ENCODE data around the gene MPHOSPH8.
"Not testable (repeated sequence)": the region's sequence is repeated elsewhere in the genome, so short reads cannot be mapped to it uniquely, and the experiment has no call there.

The MPHOSPH8 gene

GRCh38 chr13:19680751-19681150 is 47.3 kb downstream of the MPHOSPH8 start:
- no peak for DNase-seq (ENCODE audit: low read depth in 2 of 2)

DNA sequence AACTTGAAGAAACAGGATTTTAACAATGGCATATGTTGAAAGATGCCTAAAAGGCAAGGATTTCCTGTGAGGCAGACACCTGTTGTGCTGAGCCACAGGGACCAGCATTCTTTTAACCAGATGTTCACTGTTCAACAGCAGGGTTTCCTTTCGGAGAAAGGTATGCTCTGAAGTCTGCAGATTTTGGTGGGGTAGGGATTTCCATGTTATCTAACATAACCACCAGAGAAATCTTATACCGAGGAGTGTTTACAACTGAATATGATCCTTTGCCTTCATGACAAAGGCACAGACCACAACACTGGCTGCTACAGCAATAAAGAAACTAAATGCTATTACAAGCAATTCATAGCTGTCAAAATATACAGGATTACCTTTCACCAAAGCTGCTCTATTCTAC is 48.1 kb downstream of the MPHOSPH8 start:
- DNase-seq (ENCODE audit: low read depth in 2 of 2): no peak

DNA sequence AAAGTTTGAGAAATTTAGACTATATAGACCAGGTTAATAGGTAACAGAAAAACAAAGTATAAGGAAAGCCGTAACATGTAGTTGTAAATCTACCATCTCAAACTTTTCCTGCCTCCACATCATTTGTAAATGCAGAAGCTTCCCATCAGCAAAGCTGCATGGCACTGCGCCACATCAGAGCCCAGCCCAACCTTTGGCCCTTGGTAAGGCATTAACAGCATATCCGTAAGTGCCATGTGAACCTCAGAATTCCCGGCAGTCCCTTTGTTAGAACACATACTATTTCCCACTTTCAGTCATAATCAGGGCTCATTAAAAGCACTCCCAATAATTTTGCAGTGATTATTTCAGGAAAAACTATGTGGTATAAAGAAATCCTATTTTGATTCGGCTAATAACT is 51.6 kb downstream of the MPHOSPH8 start:
- DNase-seq (ENCODE audit: low read depth in 2 of 2): no peak

DNA sequence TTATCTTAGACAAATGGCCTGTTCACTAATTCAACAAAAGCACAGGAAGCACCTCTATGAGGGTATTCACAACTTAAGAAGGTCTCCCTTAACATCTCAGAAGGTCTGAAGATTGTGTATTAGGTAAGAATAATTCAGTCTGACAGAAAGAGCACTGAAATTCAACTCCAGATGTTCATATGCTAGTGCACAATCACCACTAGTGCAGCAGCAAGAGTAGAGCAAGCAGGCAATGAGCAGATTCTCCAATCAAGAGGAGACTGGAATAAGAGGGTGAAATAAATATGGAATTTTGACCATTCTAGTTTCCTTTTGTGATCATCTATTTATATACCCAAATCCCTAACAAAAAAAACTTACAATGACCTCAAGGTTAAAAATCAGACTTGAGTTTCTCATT is 52.0 kb downstream of the MPHOSPH8 start:
- DNase-seq (ENCODE audit: low read depth in 2 of 2): no peak

- DNase-seq (ENCODE audit: low read depth in 2 of 2): not testable (repeated sequence)
Observed at GRCh38 chr13:19691447-19691846, 58.0 kb downstream of the MPHOSPH8 start.

DNA sequence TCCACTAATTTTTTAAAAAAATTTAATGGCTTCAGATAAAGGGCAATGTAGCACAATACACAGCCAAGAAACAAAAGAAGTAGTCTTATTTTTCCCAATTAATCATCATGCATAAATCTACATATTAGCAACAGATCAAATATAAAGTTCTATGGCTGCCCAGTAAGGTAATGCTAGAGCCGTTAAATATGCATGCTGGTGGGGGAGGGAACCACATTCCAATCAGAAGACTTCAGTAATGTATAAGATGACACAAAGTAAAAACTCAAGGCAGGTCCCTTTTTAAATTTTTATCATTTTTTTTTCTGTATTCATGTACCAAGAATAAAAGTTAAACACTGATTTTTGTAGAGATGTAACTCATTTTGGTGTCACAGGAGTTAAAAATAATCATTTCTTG is 62.0 kb downstream of the MPHOSPH8 start:
- DNase-seq (ENCODE audit: low read depth in 2 of 2): no peak

DNA sequence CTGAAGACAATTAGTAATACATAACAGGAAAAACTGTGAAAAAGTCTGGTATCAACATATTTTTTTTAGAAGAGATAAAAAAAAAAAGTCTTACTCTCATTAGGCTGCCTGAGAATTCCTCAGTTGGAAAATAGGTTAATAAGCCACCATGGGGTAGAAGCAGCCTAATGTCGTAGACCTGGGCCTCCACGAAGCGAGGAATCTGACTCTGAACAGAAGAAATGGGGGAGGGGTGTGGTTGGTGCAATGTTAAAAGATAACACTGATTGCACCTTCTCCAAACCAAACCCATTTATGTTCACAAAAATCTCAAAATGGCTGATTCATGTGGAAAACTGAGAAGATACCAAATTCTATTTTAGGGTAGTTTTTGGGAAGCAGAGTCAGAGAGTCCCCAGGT is 62.4 kb downstream of the MPHOSPH8 start:
- no peak for DNase-seq (ENCODE audit: low read depth in 2 of 2)

- DNase-seq (ENCODE audit: low read depth in 2 of 2): not testable (repeated sequence)
Observed at GRCh38 chr13:19700963-19701362, 67.5 kb downstream of the MPHOSPH8 start.

- not testable (repeated sequence) for DNase-seq (ENCODE audit: low read depth in 2 of 2)
Observed at GRCh38 chr13:19701619-19702018, 68.2 kb downstream of the MPHOSPH8 start.

DNA sequence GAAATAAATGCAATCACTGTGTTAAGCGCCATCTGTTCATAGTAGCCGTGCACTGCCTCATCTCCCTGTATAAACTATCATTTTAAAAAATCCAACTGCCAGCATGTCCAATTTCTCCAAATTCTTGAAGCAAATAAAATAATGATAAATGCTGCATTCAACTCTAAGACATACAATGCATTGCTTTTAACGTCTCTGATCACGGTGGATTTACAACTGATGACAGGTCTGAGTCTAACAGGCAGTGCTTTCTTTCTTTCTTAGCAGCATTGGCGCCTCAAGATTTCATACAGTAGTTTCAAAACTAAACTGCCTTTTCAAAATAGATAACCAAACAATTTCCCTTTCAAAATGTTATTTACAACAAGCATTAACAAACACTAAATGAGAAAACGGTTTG is 70.8 kb downstream of the MPHOSPH8 start:
- not testable (repeated sequence) for DNase-seq (ENCODE audit: low read depth in 2 of 2)

- not testable (repeated sequence) for DNase-seq (ENCODE audit: low read depth in 2 of 2)
Observed at GRCh38 chr13:19709039-19709438, 75.6 kb downstream of the MPHOSPH8 start.

GRCh38 chr13:19709782-19710181 is 76.3 kb downstream of the MPHOSPH8 start:
- not testable (repeated sequence) for DNase-seq (ENCODE audit: low read depth in 2 of 2)

- no peak for DNase-seq (ENCODE audit: low read depth in 2 of 2)
Observed at GRCh38 chr13:19713186-19713965, 79.9 kb downstream of the MPHOSPH8 start.

DNA sequence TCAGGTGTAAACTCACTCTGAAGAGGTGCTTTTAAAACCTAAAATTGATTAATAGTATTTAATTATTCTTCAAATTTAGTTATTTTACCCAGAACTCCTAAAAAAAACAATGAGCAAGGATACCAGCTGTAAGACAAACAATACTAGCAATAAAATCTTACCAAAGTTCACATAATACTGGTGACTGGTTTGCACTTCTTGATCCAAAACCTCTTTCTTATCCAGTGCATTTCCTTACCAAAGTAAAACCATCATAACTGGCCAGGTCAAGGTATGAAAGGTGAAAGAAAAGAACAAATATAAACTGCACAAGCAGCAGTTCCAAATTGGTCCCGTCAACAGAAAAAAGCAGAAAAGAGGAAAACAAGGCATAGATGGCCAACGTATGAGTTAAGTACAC is 86.6 kb downstream of the MPHOSPH8 start:
- no peak for DNase-seq (ENCODE audit: low read depth in 2 of 2)

All from stimulated activated CD4-positive, alpha-beta T cell treated with anti-CD3 and anti-CD28 coated beads, Interleukin-4, amount 100 ng/mL, for 48 hours (primary cell).